HG03159 (cell line): ENCODE measurements around the gene PROSER1.
"Not testable (repeated sequence)": the region's sequence is repeated elsewhere in the genome, so short reads cannot be mapped to it uniquely, and the experiment has no call there.

Experiments
- ATAC-seq: cut with Tn5 transposase; IDR thresholded peaks from one replicate; pipeline ENCODE4 v1.9.1; 2021; ENCODE audit warnings: mild to moderate bottlenecking, moderate library complexity; ENCODE audit not compliant: unreplicated experiment

Gene PROSER1

DNA sequence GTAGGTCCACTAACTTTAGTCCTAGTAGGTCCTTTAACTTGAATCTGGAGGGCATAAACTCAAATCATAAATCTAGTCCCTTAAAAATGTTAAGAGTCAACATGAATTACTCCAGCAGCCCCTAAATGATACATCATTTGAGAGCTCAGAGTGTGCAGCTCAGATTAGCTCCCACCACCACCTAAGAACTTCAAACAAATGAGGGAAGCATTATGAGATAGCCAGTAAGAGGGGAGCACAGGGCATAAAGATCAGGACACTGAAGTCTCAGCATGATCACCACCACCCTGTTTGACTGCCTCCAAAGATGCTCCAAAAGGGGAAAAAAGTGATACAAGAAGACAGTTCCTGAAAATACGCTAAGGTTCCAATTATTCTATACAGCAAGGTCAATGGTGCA is 5.7 kb downstream of the PROSER1 start:
- ATAC-seq = no peak

DNA sequence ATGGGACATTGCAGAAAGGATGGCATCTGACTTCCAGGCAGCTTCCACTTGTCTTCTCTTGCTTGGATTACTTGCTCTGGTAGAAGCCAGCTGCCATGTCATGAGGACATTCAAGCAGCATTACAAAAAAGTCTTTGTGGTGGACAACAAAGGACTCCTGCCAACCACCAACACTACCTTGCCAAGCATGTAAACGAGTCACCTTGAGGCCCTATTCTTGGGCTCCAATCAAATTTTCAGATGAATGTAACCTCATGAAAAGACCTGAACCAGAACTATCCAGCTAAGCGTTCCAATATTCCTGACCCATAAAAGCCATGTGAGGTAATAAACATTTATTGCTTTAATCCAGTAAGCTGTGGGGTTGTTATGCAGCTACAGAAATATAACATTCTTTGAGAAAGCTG is 12.5 kb downstream of the PROSER1 start:
- ATAC-seq = no peak

DNA sequence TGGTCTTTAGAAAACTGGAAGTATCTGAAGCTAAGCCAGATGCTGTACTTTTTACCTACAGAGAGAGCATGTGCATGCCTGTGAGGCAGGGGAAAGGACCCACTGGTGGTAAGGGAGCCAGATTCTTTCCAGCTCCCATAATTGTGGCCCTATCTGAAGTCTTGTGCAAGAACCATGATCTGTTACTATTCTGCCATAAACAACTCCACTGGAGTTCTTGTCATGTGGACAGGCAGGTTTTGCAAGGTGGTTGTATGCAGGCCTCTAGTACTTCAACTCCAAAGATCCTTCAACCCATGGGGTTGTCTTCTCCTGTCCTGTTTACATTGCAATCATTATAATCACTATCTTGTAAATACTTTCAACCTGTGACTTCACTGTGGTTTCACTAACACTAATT is 14.1 kb downstream of the PROSER1 start:
- no peak for ATAC-seq

- no peak for ATAC-seq
Observed at GRCh38 chr13:39023316-39023715, 14.6 kb downstream of the PROSER1 start.

- ATAC-seq = no peak
Observed at GRCh38 chr13:39020853-39021462, 16.9 kb downstream of the PROSER1 start.

- ATAC-seq = peak; percentile 81
Observed at GRCh38 chr13:39016787-39017186, 21.1 kb downstream of the PROSER1 start.

DNA sequence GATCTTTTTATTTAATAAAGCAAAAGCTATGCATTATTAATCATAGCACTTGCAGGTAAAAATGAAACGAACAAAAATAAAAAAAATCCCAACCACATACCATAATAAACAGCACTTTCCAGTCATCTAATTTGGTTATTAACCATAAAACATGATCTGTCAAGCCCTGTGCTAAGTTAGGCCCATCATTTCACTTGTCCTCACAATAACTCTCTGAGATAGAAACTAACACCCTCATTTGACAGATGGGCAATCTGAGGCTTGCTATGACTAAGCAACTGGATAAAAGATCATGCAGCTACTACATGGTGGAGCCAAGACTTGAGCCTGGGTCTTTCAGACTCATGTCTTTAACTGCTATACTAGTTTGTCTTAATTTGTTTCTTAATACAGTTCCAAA is 21.8 kb downstream of the PROSER1 start:
- peak; percentile 64 for ATAC-seq

DNA sequence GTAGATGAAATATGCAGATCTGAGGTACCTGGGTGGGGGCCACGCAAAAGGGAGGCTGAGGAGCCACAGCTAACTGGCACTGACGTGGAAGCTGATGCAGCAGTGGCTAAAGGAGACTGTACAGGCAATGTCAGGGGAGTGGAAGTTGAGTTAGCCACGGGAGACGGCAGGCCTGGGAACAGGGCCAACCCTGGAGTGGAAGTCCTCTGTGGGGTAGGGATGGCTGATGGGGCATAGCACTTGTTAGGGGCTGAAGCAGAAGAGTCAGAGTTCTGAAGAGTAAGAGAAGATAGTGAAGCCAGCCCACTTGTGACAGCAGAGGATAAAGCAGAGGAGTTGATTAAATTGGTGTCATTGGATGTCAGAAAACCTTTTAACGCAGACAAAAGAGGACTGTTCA is 24.4 kb downstream of the PROSER1 start:
- no peak for ATAC-seq

DNA sequence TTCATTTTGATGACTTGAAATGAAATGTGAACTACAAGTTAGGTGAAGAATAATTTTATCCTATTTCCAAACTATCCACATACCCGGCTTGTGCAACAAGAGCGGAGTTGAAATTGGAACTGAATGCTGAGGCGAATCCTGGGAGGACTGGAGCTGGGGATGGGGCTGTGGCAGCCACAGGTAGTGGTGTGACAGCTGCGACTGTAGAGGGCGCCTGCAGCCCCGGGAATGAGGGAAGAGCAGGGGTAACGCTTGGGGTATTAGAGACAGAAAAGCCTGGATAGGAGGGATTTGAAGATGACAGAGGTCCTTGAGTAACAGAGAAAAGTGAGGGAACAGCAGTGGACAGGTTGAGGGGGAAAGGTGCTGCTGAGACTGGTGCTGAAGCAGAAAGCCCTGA is 25.3 kb downstream of the PROSER1 start:
- ATAC-seq = no peak

- not testable (repeated sequence) for ATAC-seq
Observed at GRCh38 chr13:39006371-39007111, 31.3 kb downstream of the PROSER1 start.

DNA sequence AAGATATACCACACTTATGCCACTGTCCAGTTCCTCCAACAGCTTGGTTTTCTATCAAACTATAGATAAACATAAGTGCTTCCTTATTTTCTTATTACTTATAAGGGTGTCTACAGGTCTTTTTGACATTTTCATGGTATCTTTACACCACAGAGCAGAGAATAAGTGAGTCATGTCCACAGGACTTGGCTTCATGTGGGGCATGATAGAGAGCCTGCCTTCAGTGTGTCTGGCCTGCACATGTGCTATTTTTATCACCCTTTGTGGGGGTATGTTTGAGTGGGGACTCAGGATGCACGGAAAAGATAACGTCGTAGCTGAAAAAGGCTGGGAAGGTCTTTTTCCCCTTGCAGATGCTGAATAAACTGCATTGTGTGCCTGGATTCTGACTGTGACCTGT is 39.1 kb downstream of the PROSER1 start:
- ATAC-seq = no peak

- no peak for ATAC-seq
Observed at GRCh38 chr13:38993381-38993780, 44.5 kb downstream of the PROSER1 start.

GRCh38 chr13:38990693-38991092 is 47.2 kb downstream of the PROSER1 start, which contains the start of gene STOML3:
Gene STOML3, minus strand, starts transcription at chr13:38990831. Its CDS starts 110 bp downstream, at chr13:38990721.
- no peak for ATAC-seq

DNA sequence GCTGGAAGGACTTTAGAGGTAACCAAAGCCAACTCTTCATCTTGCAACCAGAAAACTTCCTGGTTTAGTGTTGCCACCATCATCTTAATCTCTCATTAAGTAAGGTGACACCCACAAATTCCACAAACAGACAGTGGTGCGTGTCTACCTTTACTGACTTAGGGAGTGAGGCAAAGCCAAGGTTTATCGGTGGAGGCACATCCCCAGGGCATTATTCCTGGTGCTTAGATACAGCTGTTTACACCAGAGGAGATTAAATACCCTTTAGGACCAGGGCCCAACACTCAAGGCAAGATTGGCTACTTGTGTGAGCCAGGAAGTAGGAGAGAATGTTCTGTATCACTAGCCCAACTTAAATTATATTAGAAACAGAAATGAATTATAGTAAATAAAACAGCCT is 56.8 kb downstream of the PROSER1 start:
- no peak for ATAC-seq

GRCh38 chr13:38980750-38981078 is 57.2 kb downstream of the PROSER1 start:
- no peak for ATAC-seq

DNA sequence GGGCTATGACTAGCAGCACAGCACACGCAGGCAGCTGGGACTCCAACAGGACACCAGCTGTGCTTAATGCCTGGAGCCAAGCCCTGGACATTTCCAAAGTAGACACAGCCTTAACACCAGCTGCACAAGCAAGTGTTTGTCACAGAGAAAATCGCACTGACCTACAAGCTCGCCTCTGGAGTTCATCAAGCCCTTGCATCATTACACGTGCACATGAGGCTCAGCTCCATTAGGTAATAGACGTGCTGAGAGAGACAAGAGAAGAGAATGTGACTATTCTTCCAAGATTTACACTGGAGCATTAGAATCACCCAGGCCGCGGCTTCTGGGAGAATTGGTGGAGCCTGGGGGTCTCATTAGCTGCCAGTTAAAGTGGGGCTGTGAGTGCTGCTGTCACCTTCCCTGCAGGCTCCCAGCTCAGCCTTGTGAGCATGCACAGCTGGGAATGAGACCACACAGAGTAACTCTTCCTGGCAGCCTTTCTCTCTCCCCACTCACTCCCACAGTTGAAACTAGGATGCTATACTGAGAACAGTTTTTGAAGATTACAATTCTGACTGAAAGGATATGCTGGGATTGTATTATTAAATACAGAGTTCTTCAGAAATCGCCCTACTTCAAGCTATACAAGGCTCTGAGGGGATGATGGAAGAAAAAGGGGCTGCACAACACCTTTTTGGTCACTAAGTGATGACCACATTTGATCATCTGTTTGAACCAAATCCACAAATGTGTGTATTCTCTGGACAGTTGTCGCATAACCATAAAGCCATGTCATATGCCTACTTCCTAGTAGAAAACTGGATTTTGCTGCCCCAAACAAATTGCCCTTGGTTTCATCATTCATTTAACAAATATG is 57.8 kb downstream of the PROSER1 start:
- ATAC-seq = no peak

- ATAC-seq = no peak
Observed at GRCh38 chr13:38970380-38971051, 67.4 kb downstream of the PROSER1 start.

DNA sequence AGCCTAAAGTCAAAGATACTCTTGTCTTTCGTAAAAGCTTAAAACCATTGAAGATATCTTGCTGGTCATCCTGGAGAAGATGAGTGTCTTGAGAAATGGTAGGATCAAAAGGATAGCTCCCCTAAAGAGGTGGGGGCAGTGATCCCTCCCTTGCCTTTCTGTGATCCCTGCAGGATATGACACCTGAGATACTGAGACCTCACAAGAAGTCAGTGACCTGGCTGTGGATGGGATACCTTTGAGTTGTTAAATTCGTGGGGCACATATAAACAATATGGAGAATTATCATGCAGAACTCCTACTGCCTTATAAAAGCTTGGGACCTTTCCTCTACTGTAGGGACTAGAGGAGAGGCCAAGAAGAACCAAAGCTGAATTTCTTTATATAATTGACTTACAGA is 68.7 kb downstream of the PROSER1 start:
- no peak for ATAC-seq

DNA sequence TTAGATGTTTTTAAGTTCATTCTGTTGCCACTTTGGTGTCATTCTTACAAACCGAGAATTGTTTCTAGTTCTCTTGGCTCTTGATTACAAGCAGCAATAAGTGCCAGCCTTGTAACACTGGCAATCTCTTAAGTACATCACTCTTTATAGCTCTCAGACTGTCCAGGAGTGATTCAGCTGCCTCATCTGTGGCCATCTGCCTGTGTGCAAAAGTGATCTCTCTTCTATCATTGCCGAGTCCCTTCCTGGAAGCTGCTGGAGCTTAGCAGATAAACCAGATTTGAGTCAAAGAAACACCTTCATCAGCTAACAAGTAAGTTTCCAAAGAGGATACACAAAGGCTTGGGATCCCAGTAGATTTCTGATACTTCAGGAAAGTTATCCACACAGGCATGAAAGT is 70.4 kb downstream of the PROSER1 start:
- no peak for ATAC-seq

DNA sequence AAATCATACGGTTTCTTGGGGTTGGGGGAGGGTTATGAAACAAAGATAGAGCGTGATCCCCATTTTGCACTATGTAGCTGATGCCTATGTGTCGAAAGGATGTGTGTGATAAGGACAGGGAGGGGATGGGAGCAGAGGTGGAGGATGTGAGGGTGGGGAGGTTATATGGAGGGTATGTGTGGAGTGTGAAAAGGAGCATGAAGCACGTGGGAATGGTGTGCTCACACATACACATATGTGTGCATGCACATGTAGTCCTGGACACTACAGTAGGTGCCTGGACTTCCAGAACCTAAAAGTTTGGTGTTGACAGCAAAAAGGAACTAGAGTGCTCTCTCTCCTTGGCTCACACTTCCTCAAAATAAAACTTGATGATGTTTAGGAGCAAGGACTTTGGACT is 72.6 kb downstream of the PROSER1 start:
- ATAC-seq = no peak

DNA sequence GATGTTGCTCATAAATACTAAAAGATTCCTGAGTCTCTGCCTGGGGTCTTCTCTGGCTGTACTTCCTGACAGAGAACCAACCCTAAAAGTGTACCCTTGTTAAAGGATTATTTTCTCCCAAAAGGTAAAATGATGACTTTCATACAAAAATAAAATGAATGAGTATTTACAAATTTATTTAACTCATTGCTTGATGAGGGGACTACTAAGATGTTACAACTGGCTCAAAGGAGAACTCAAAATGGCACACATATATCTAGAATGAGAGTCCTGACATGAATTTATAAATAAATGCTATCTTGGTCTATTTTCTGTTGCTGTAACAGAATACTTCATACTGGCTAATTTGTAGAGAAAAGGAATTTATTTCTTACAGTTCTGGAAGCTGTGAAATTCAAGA is 77.7 kb downstream of the PROSER1 start:
- no peak for ATAC-seq
